ENCODE data around the gene CTH.

DNA sequence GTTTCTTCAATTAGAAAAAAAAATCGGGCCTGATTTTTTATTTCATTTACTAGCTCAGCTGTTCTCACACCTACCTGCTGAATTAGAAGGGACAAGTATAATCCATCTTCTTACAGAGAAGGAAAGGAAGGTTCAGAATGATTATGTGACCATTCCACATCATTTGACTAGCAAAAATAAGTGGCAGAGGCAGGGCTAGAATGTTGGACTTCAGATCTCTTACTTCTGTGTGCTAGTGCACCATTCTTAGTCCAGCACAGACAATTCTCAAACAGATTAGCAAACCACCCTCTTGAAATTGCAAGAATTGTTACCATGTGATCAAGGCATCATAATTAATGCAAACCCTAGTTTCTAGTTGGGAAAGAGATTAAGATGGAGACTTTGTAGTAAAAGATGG lies 32.7 kb downstream of the CTH start:
- TF ChIP-seq CTCF (IDR thresholded peaks at IDR 0.05) (no peak), POLR2A (IDR thresholded peaks at IDR 0.05) (no peak)

Data from right lobe of liver (tissue), 4 donors.